Measurements from ENCODE around the gene C6. TPM values are rescaled to one million over a fixed set of nuclear protein-coding genes. Genes with fewer than 3 reads are reported as not detected.

C6 gene
- total RNA-seq, 1 donor from 2014 or later, result not detected

DNA sequence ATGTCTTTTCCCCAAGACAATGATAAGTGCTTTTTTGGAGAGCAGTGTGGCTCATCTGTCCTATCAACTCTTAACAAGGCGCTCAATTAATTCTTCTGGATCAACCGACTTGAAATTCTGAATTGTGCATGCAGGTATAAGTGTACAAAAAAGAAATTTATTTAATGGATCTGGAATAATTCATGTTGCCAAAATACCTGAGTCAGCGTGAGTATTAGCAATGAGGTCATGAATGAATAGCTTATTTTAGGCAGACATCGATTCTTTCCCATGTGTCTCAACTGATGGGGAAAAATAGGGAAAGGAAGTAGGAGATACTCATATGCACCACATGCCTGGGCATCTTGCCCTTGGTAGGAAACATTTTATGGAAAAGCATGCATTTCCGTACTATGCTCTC lies 68.0 kb downstream of the C6 start:
- Mint-ChIP-seq H3K9me3 (ENCODE audit: unreplicated experiment) (no peaks in the 10 kb centered on the region), H3K4me1 (ENCODE audit: unreplicated experiment) (no peaks in the 10 kb centered on the region)
- TF ChIP-seq, protein P1, sequence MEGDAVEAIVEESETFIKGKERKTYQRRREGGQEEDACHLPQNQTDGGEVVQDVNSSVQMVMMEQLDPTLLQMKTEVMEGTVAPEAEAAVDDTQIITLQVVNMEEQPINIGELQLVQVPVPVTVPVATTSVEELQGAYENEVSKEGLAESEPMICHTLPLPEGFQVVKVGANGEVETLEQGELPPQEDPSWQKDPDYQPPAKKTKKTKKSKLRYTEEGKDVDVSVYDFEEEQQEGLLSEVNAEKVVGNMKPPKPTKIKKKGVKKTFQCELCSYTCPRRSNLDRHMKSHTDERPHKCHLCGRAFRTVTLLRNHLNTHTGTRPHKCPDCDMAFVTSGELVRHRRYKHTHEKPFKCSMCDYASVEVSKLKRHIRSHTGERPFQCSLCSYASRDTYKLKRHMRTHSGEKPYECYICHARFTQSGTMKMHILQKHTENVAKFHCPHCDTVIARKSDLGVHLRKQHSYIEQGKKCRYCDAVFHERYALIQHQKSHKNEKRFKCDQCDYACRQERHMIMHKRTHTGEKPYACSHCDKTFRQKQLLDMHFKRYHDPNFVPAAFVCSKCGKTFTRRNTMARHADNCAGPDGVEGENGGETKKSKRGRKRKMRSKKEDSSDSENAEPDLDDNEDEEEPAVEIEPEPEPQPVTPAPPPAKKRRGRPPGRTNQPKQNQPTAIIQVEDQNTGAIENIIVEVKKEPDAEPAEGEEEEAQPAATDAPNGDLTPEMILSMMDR (IDR thresholded peaks at IDR 0.05), result no peak

DNA sequence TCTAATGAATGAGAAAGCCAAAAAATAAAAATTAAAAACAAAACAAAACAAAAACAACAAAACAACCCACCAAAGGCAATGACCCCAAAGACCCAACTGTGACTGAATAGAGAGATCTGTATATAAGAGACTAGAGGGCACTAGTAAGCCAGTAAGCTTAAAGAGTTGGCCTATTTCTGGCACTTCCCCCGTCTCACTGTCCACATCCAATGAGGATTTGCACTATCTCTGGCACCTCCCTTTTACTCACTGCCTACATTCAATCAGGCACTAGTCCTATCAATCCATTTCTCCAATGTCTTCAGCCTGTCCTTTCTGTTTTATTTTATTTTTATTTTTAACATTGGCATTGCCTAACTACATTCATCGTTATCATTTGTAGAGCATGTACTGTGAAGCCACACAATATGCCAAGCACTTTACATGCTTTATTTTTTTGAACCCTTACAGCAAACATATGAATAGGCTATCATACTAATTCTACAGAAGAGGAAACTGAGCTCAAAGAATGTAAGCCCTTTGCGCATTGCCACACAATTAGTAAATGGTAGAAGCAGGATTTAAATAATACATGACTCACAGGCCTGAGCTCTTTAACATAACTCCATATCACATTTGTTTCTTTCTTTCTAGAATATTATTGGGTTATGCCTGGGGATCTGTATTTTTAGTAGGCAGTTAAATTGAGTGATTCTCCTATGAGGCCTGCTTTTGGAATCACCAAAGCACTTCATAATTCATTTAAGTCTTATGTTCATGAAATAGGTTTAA lies 70.0 kb downstream of the C6 start:
- Mint-ChIP-seq H3K27me3 (ENCODE audit: unreplicated experiment) (no peaks in the 10 kb centered on the region), H3K27ac (ENCODE audit: unreplicated experiment) (no peak overlapping the region), H3K4me3 (ENCODE audit: unreplicated experiment) (no peak overlapping the region), H3K36me3 (ENCODE audit: unreplicated experiment) (no peaks in the 10 kb centered on the region), H3K9me3 (ENCODE audit: unreplicated experiment) (no peaks in the 10 kb centered on the region), H3K4me1 (ENCODE audit: unreplicated experiment) (no peaks in the 10 kb centered on the region)
- no peak for DNase-seq (ENCODE audit: extremely low spot score, unreplicated experiment)
- TF ChIP-seq, protein P1 (IDR thresholded peaks at IDR 0.05), result no peak

More for the DNA sequence above, 68.0 kb downstream of the C6 start:
- no peak for DNase-seq (ENCODE audit: extremely low spot score, unreplicated experiment)
- no peak overlapping the region for H3K4me3 Mint-ChIP-seq (ENCODE audit: unreplicated experiment)
- no peak overlapping the region for H3K27ac Mint-ChIP-seq (ENCODE audit: unreplicated experiment)
- H3K36me3 Mint-ChIP-seq (ENCODE audit: unreplicated experiment), result no peaks in the 10 kb centered on the region
- no peaks in the 10 kb centered on the region for H3K27me3 Mint-ChIP-seq (ENCODE audit: unreplicated experiment)

DNA sequence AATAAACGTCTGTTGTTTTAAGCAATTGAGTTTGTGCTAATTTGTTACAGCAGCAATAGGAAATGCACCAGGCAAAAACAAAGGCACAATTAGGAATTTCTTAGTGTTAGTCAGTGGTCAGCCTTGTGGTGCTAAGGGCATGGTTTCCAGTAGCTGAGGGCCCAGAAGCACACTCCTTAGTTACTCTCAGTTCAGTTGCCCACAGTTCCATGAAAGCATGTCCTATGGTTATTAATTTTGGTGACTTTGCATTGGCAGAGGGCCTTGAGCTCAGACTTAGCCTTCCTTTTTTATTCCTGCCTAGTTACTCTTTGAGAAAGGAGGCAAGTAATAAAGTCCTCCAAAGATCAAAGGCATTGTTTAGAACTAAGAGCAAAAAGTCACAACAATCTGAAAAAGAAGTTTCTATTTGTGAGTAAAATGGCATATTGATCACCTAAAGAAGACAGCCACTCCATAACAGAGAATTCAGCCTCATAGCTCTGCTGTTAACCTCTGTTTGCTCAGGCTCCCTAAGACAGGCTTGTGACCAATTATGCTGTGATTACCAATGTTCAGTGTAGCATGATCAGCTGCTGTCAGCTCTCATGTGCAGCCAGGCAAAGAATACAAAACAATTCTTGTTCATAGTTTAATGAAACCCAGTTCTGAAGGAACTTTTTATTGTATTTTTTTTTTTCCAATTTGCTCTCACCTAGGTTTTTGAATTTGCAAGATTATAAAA lies 85.2 kb downstream of the C6 start:
- Mint-ChIP-seq H3K9me3 (ENCODE audit: unreplicated experiment) (no peaks in the 10 kb centered on the region), H3K27ac (ENCODE audit: unreplicated experiment) (no peak overlapping the region), H3K27me3 (ENCODE audit: unreplicated experiment) (no peaks in the 10 kb centered on the region), H3K4me3 (ENCODE audit: unreplicated experiment) (no peak overlapping the region), H3K4me1 (ENCODE audit: unreplicated experiment) (no peaks in the 10 kb centered on the region), H3K36me3 (ENCODE audit: unreplicated experiment) (no peaks in the 10 kb centered on the region)
- TF ChIP-seq, protein P1 (IDR thresholded peaks at IDR 0.05), result no peak
- DNase-seq (ENCODE audit: extremely low spot score, unreplicated experiment), result no peak

DNA sequence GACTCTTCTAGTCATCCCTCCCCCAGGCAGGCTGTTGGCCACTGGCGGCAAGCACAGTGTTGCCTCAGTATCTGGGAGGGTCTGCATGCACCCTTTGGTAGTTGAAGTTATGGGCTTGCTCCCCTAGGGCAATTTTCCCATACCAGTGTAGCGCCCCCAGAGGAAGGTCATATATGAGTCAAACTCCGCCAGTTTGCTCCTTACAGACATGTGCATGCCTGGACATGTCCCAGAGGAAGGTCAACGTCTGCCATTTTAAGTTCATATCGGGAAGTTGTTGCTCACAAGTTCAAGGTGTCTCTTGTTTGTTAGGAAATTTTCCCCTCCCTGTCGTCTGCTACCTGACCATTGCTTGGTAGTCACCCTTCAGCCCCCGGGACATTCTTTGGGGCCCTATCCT lies 90.9 kb downstream of the C6 start:
- Mint-ChIP-seq H3K36me3 (ENCODE audit: unreplicated experiment) (no peaks in the 10 kb centered on the region), H3K4me3 (ENCODE audit: unreplicated experiment) (no peak overlapping the region), H3K27ac (ENCODE audit: unreplicated experiment) (no peak overlapping the region), H3K9me3 (ENCODE audit: unreplicated experiment) (no peaks in the 10 kb centered on the region), H3K4me1 (ENCODE audit: unreplicated experiment) (no peaks in the 10 kb centered on the region), H3K27me3 (ENCODE audit: unreplicated experiment) (no peaks in the 10 kb centered on the region)
- TF ChIP-seq, protein P1 (IDR thresholded peaks at IDR 0.05), result no peak
- DNase-seq (ENCODE audit: extremely low spot score, unreplicated experiment), result no peak

DNA sequence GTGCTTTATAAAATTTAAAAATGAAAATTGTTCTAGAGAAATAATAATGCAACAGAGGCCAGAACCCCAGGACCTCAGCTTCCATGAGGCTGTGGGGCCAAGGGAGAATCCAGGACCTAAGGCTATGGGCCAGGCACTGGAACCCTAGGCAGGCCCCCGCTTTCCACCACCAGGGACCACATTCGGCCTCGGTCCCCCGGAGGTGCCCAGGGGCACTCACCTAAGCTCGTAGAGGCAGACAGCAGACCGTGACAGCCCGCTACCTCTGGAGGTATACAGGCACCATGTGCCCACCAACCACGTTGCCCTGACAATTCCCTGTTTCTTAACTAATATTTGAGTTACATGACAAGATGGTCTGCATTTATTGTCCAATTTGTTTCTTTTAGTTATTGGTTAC lies 92.7 kb downstream of the C6 start:
- no peak for DNase-seq (ENCODE audit: extremely low spot score, unreplicated experiment)
- TF ChIP-seq, protein P1 (IDR thresholded peaks at IDR 0.05), result no peak
- Mint-ChIP-seq H3K36me3 (ENCODE audit: unreplicated experiment) (no peaks in the 10 kb centered on the region), H3K27me3 (ENCODE audit: unreplicated experiment) (no peaks in the 10 kb centered on the region), H3K27ac (ENCODE audit: unreplicated experiment) (no peak overlapping the region), H3K9me3 (ENCODE audit: unreplicated experiment) (no peaks in the 10 kb centered on the region), H3K4me3 (ENCODE audit: unreplicated experiment) (no peak overlapping the region), H3K4me1 (ENCODE audit: unreplicated experiment) (no peaks in the 10 kb centered on the region)
